ENCODE measurements around the gene FLNB. TPM values are rescaled to one million over a fixed set of nuclear protein-coding genes. Genes with fewer than 3 reads are reported as not detected.
A peak's percentile ranks its signal among the peaks of the same experiment; 100 is the strongest.

The FLNB gene
- total and polyA plus RNA-seq, 2 of the 13 experiments (the other 11 are each of a cell fraction or from before 2014, with no cell fraction given) = 106 to 130 TPM

DNA sequence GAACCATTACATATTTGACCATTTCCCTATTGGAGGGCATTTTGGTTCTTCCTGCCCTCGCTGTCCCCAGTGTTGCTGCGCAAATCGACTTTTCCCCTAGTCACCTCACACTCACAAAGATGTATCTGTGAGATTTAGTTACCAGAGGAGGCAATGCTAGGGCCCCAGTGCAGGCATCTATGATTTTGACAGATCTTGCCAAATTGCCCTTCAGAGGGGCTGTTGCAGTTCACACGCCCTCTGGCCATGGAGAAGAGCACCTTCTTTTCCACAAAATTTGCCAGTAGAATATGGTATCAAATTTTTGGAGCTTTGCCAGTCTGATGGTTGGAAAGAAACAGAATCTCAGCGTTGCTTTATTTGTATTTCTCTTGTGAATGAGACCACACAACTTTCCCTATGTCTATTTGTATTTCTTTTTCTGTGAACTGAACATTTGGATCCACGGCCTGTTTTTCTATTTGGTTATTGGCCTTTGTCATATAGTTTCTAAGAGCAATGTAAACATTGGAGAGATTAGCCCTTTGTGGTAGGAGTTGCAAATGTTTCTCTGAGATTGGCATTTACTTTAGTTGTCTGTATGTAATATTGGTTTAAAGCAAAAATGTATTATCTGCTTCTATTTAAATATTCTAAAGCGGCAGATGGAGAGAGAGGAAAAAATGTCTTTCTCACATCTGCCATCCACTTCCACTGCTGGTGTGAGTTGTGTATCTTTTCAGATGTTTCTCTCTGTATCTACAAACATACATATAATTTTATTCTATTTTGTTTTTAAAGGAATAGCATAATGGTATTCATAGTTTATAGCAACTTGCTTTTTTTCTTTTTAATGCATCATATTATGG, 136.5 kb downstream of the FLNB start (continued):
- TF ChIP-seq, protein P1, sequence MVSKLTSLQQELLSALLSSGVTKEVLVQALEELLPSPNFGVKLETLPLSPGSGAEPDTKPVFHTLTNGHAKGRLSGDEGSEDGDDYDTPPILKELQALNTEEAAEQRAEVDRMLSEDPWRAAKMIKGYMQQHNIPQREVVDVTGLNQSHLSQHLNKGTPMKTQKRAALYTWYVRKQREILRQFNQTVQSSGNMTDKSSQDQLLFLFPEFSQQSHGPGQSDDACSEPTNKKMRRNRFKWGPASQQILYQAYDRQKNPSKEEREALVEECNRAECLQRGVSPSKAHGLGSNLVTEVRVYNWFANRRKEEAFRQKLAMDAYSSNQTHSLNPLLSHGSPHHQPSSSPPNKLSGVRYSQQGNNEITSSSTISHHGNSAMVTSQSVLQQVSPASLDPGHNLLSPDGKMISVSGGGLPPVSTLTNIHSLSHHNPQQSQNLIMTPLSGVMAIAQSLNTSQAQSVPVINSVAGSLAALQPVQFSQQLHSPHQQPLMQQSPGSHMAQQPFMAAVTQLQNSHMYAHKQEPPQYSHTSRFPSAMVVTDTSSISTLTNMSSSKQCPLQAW (CRISPR knock-in tag; IDR thresholded peaks at IDR 0.05) = no peak
- TF ChIP-seq SOX5 (CRISPR knock-in tag; IDR thresholded peaks at IDR 0.05; ENCODE audit: borderline replicate concordance) (peak; percentile 90; the same call in 1 of the 2 replicates), MED1 (CRISPR knock-in tag; IDR thresholded peaks at IDR 0.05) (peak; percentile 47; the same call in 1 of the 2 replicates), ISL2 (CRISPR knock-in tag; IDR thresholded peaks at IDR 0.05) (peak; percentile 84), RARG (CRISPR knock-in tag; IDR thresholded peaks at IDR 0.05; ENCODE audit: low read depth) (no peak), ASH2L (IDR thresholded peaks at IDR 0.05; ENCODE audit: insufficient read length, low read depth, low read length) (peak; percentile 42), TBL1XR1 (IDR thresholded peaks at IDR 0.05; ENCODE audit: borderline replicate concordance, low read length, partially characterized antibody) (peak; percentile 48), FOXA1 (IDR thresholded peaks at IDR 0.05) (peak; percentile 92), FOXA1 (CRISPR knock-in tag; IDR thresholded peaks at IDR 0.05) (peak; percentile 68), SOX13 (IDR thresholded peaks at IDR 0.05) (peak; percentile 64; the same call in 1 of the 2 replicates), SOX13 (CRISPR knock-in tag; conservative IDR thresholded peaks at IDR 0.05 in 1 of 2, IDR thresholded peaks at IDR 0.05 in 1 of 2) (peak in 1 of 2 experiments; percentile 96; a peak in 2 of 4 replicates), RCOR2 (CRISPR knock-in tag; IDR thresholded peaks at IDR 0.05) (peak; percentile 83; the same call in 1 of the 2 replicates), ZNF337 (CRISPR knock-in tag; IDR thresholded peaks at IDR 0.05; ENCODE audit: borderline replicate concordance, low read depth) (no peak), SOX6 (IDR thresholded peaks at IDR 0.05) (no peak), SOX6 (CRISPR knock-in tag; IDR thresholded peaks at IDR 0.05) (peak; percentile 87), CHCHD3 (CRISPR knock-in tag; IDR thresholded peaks at IDR 0.05) (no peak), ZNF432 (CRISPR knock-in tag; IDR thresholded peaks at IDR 0.05; ENCODE audit: borderline replicate concordance) (no peak), HDAC2 (CRISPR knock-in tag; IDR thresholded peaks at IDR 0.05) (0 out of 2 replicates have a peak, but pooled peaks have one; percentile 61), HHEX (CRISPR knock-in tag; IDR thresholded peaks at IDR 0.05) (peak; percentile 87)
- TF ChIP-seq, protein P2, sequence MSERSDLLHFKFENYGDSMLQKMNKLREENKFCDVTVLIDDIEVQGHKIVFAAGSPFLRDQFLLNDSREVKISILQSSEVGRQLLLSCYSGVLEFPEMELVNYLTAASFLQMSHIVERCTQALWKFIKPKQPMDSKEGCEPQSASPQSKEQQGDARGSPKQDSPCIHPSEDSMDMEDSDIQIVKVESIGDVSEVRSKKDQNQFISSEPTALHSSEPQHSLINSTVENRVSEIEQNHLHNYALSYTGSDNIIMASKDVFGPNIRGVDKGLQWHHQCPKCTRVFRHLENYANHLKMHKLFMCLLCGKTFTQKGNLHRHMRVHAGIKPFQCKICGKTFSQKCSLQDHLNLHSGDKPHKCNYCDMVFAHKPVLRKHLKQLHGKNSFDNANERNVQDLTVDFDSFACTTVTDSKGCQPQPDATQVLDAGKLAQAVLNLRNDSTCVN (CRISPR knock-in tag; IDR thresholded peaks at IDR 0.05; ENCODE audit: borderline replicate concordance) = no peak
- TF ChIP-seq, protein P3, sequence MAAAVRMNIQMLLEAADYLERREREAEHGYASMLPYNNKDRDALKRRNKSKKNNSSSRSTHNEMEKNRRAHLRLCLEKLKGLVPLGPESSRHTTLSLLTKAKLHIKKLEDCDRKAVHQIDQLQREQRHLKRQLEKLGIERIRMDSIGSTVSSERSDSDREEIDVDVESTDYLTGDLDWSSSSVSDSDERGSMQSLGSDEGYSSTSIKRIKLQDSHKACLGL (CRISPR knock-in tag; IDR thresholded peaks at IDR 0.05) = no peak
- TF ChIP-seq, protein P4, sequence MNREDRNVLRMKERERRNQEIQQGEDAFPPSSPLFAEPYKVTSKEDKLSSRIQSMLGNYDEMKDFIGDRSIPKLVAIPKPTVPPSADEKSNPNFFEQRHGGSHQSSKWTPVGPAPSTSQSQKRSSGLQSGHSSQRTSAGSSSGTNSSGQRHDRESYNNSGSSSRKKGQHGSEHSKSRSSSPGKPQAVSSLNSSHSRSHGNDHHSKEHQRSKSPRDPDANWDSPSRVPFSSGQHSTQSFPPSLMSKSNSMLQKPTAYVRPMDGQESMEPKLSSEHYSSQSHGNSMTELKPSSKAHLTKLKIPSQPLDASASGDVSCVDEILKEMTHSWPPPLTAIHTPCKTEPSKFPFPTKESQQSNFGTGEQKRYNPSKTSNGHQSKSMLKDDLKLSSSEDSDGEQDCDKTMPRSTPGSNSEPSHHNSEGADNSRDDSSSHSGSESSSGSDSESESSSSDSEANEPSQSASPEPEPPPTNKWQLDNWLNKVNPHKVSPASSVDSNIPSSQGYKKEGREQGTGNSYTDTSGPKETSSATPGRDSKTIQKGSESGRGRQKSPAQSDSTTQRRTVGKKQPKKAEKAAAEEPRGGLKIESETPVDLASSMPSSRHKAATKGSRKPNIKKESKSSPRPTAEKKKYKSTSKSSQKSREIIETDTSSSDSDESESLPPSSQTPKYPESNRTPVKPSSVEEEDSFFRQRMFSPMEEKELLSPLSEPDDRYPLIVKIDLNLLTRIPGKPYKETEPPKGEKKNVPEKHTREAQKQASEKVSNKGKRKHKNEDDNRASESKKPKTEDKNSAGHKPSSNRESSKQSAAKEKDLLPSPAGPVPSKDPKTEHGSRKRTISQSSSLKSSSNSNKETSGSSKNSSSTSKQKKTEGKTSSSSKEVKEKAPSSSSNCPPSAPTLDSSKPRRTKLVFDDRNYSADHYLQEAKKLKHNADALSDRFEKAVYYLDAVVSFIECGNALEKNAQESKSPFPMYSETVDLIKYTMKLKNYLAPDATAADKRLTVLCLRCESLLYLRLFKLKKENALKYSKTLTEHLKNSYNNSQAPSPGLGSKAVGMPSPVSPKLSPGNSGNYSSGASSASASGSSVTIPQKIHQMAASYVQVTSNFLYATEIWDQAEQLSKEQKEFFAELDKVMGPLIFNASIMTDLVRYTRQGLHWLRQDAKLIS (CRISPR knock-in tag; IDR thresholded peaks at IDR 0.05) = no peak
- TF ChIP-seq, protein P5, sequence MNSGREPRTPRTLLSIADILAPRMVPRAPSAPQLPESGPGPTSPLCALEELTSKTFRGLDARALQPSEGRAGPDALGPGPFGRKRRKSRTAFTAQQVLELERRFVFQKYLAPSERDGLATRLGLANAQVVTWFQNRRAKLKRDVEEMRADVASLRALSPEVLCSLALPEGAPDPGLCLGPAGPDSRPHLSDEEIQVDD (CRISPR knock-in tag; IDR thresholded peaks at IDR 0.05; ENCODE audit: borderline replicate concordance) = no peak
